ENCODE measurements around the gene UBQLN1.
"Not testable (repeated sequence)": the region's sequence is repeated elsewhere in the genome, so short reads cannot be mapped to it uniquely, and the experiment has no call there.

UBQLN1 gene

GRCh38 chr9:83630938-83631457 is 76.8 kb downstream of the UBQLN1 start:
- DNase-seq (ENCODE audit: low read depth) = no peak

GRCh38 chr9:83629433-83630104 is 78.2 kb downstream of the UBQLN1 start:
- DNase-seq (ENCODE audit: low read depth) = no peak

GRCh38 chr9:83628540-83628939 is 79.2 kb downstream of the UBQLN1 start:
- no peak for DNase-seq (ENCODE audit: low read depth)

- DNase-seq (ENCODE audit: low read depth) = no peak
These were observed 82.6 kb downstream of the UBQLN1 start for GRCh38 chr9:83625178-83625577.

- no peak for DNase-seq (ENCODE audit: low read depth)
These were observed 84.1 kb downstream of the UBQLN1 start for GRCh38 chr9:83623679-83624076.

- peak; percentile 53 for DNase-seq (ENCODE audit: low read depth)
These were observed 84.6 kb downstream of the UBQLN1 start, which contains the start of gene IDNK for GRCh38 chr9:83622939-83623678. Gene IDNK, plus strand, starts transcription at chr9:83623143. Its CDS starts 29 bp downstream, at chr9:83623172.

- peak; percentile 49 for DNase-seq (ENCODE audit: low read depth)
These were observed 85.3 kb downstream of the UBQLN1 start for GRCh38 chr9:83622433-83622938.

GRCh38 chr9:83620841-83621636 is 86.7 kb downstream of the UBQLN1 start:
- peak; percentile 9 for DNase-seq (ENCODE audit: low read depth)

- no peak for DNase-seq (ENCODE audit: low read depth)
These were observed 90.5 kb downstream of the UBQLN1 start for GRCh38 chr9:83617299-83617698.

GRCh38 chr9:83613298-83613697 is 94.5 kb downstream of the UBQLN1 start:
- DNase-seq (ENCODE audit: low read depth) = not testable (repeated sequence)

Measured in activated T-helper 9 cell treated with anti-CD3 and anti-CD28 coated beads, Interleukin-2, amount 50 U/mL, for 16 hours (primary cell).